ENCODE data around the gene TBC1D28. TPM values are rescaled to one million over a fixed set of nuclear protein-coding genes. Genes with fewer than 3 reads are reported as not detected.
A peak's percentile ranks its signal among the peaks of the same experiment; 100 is the strongest.
"Not testable (repeated sequence)": the region's sequence is repeated elsewhere in the genome, so short reads cannot be mapped to it uniquely, and the experiment has no call there.

Gene TBC1D28
- not detected for total RNA-seq

GRCh38 chr17:18644291-18644690 is at the start of gene TBC1D28:
TBC1D28 (minus strand) TSS chr17:18644391; CDS start chr17:18641352, 3,039 bp downstream.
- H3K4me3 ChIP-seq (ENCODE audit: low read depth, poor library complexity, severe bottlenecking); DNase-seq (ENCODE audit: low spot score in 2 of 2); intact Hi-C loops (cut with DNase I; ENCODE audit: low total_unique reads): not testable (repeated sequence)
- 83 to 90% methylated on average over 1 to 9 of the region's 9 CpGs for WGBS, 2 donors

- 0% methylated on average over 3 of the region's 3 CpGs for WGBS, 2 donors
- H3K4me3 ChIP-seq (ENCODE audit: low read depth, poor library complexity, severe bottlenecking); DNase-seq (ENCODE audit: low spot score in 2 of 2); intact Hi-C loops (cut with DNase I; ENCODE audit: low total_unique reads): not testable (repeated sequence)
Measured at GRCh38 chr17:18682668-18683067, 38.5 kb upstream of the TBC1D28 start.

GRCh38 chr17:18681767-18682571 is 37.8 kb upstream of the TBC1D28 start, which contains the start of gene FOXO3B:
FOXO3B (minus strand) TSS chr17:18682314; CDS start chr17:18681651, 663 bp downstream.
- intact Hi-C loops (cut with DNase I; ENCODE audit: low total_unique reads), result not testable (repeated sequence)
- WGBS, 2 donors, result 0% methylated on average over 20 of the region's 58 CpGs; no CpG with 5 or more reads in 1 of the 2 donors
- H3K4me3 ChIP-seq (ENCODE audit: low read depth, poor library complexity, severe bottlenecking), result peak within 1 kb of the TSS; percentile 32
- peak; percentile 81 to 98 for DNase-seq (ENCODE audit: low spot score in 2 of 2)

- DNase-seq (ENCODE audit: low spot score in 2 of 2), result peak in 1 of 2 donors; percentile 73
- H3K4me3 ChIP-seq (ENCODE audit: low read depth, poor library complexity, severe bottlenecking); intact Hi-C loops (cut with DNase I; ENCODE audit: low total_unique reads): not testable (repeated sequence)
- 95 to 97% methylated on average over 25 to 26 of the region's 29 CpGs for WGBS, 2 donors
Measured at GRCh38 chr17:18677381-18677780, 33.2 kb upstream of the TBC1D28 start.

GRCh38 chr17:18676928-18677327 is 32.7 kb upstream of the TBC1D28 start:
- intact Hi-C loops (cut with DNase I; ENCODE audit: low total_unique reads); H3K4me3 ChIP-seq (ENCODE audit: low read depth, poor library complexity, severe bottlenecking): not testable (repeated sequence)
- 97 to 100% methylated on average over 3 of the region's 3 CpGs for WGBS, 2 donors

GRCh38 chr17:18672395-18673227 is 28.4 kb upstream of the TBC1D28 start:
- H3K4me3 ChIP-seq (ENCODE audit: low read depth, poor library complexity, severe bottlenecking); intact Hi-C loops (cut with DNase I; ENCODE audit: low total_unique reads): not testable (repeated sequence)
- 96 to 97% methylated on average over 53 to 71 of the region's 102 CpGs for WGBS, 2 donors
- peak in 1 of 2 donors; percentile 70 for DNase-seq (ENCODE audit: low spot score in 2 of 2)

More at GRCh38 chr17:18676928-18677327, 32.7 kb upstream of the TBC1D28 start:
- DNase-seq (ENCODE audit: low spot score in 2 of 2), result not testable (repeated sequence)

- intact Hi-C loops (cut with DNase I; ENCODE audit: low total_unique reads); H3K4me3 ChIP-seq (ENCODE audit: low read depth, poor library complexity, severe bottlenecking); DNase-seq (ENCODE audit: low spot score in 2 of 2): not testable (repeated sequence)
- 90 to 95% methylated on average over 1 of the region's 1 CpG for WGBS, 2 donors
Measured at GRCh38 chr17:18668625-18669024, 24.4 kb upstream of the TBC1D28 start.

GRCh38 chr17:18667535-18667934 is 23.3 kb upstream of the TBC1D28 start:
- DNase-seq (ENCODE audit: low spot score in 2 of 2); intact Hi-C loops (cut with DNase I; ENCODE audit: low total_unique reads); H3K4me3 ChIP-seq (ENCODE audit: low read depth, poor library complexity, severe bottlenecking): not testable (repeated sequence)
- WGBS, 2 donors, result 100% methylated on average over 2 to 3 of the region's 3 CpGs

GRCh38 chr17:18666326-18666725 is 22.1 kb upstream of the TBC1D28 start:
- H3K4me3 ChIP-seq (ENCODE audit: low read depth, poor library complexity, severe bottlenecking); DNase-seq (ENCODE audit: low spot score in 2 of 2); intact Hi-C loops (cut with DNase I; ENCODE audit: low total_unique reads): not testable (repeated sequence)
- WGBS, 2 donors, result 93 to 98% methylated on average over 2 of the region's 2 CpGs

GRCh38 chr17:18661924-18662624 is 17.9 kb upstream of the TBC1D28 start:
- 92 to 96% methylated on average over 5 of the region's 5 CpGs for WGBS, 2 donors
- intact Hi-C loops (cut with DNase I; ENCODE audit: low total_unique reads); DNase-seq (ENCODE audit: low spot score in 2 of 2); H3K4me3 ChIP-seq (ENCODE audit: low read depth, poor library complexity, severe bottlenecking): not testable (repeated sequence)

GRCh38 chr17:18650094-18650493 is 5.9 kb upstream of the TBC1D28 start:
- DNase-seq (ENCODE audit: low spot score in 2 of 2); H3K4me3 ChIP-seq (ENCODE audit: low read depth, poor library complexity, severe bottlenecking); intact Hi-C loops (cut with DNase I; ENCODE audit: low total_unique reads): not testable (repeated sequence)
- WGBS, 2 donors, result 52 to 68% methylated on average over 21 to 23 of the region's 23 CpGs

- intact Hi-C loops (cut with DNase I; ENCODE audit: low total_unique reads); H3K4me3 ChIP-seq (ENCODE audit: low read depth, poor library complexity, severe bottlenecking); DNase-seq (ENCODE audit: low spot score in 2 of 2): not testable (repeated sequence)
- 85 to 91% methylated on average over 2 to 3 of the region's 6 CpGs for WGBS, 2 donors
Measured at GRCh38 chr17:18643124-18643523, 1.1 kb downstream of the TBC1D28 start.

GRCh38 chr17:18638357-18638756 is 5.8 kb downstream of the TBC1D28 start:
- H3K4me3 ChIP-seq (ENCODE audit: low read depth, poor library complexity, severe bottlenecking); DNase-seq (ENCODE audit: low spot score in 2 of 2): not testable (repeated sequence)
- 93 to 95% methylated on average over 9 to 10 of the region's 13 CpGs for WGBS, 2 donors

GRCh38 chr17:18636237-18636636 is 8.0 kb downstream of the TBC1D28 start:
- intact Hi-C loops (cut with DNase I; ENCODE audit: low total_unique reads); DNase-seq (ENCODE audit: low spot score in 2 of 2); H3K4me3 ChIP-seq (ENCODE audit: low read depth, poor library complexity, severe bottlenecking): not testable (repeated sequence)
- 69 to 70% methylated on average over 7 of the region's 7 CpGs for WGBS, 2 donors

More at GRCh38 chr17:18638357-18638756, 5.8 kb downstream of the TBC1D28 start:
- intact Hi-C loops (cut with DNase I; ENCODE audit: low total_unique reads), result not testable (repeated sequence)

Data from lower leg skin (tissue), 4 donors.